ENCODE measurements around the gene ZSCAN25. TPM values are rescaled to one million over a fixed set of nuclear protein-coding genes. Genes with fewer than 3 reads are reported as not detected.
"Not testable (repeated sequence)": the region's sequence is repeated elsewhere in the genome, so short reads cannot be mapped to it uniquely, and the experiment has no call there.

ZSCAN25 gene
- total RNA-seq (2014; rRNA removed; shearing (Covaris generic)) = 11.7 and 12.1 TPM in 2 replicates

DNA sequence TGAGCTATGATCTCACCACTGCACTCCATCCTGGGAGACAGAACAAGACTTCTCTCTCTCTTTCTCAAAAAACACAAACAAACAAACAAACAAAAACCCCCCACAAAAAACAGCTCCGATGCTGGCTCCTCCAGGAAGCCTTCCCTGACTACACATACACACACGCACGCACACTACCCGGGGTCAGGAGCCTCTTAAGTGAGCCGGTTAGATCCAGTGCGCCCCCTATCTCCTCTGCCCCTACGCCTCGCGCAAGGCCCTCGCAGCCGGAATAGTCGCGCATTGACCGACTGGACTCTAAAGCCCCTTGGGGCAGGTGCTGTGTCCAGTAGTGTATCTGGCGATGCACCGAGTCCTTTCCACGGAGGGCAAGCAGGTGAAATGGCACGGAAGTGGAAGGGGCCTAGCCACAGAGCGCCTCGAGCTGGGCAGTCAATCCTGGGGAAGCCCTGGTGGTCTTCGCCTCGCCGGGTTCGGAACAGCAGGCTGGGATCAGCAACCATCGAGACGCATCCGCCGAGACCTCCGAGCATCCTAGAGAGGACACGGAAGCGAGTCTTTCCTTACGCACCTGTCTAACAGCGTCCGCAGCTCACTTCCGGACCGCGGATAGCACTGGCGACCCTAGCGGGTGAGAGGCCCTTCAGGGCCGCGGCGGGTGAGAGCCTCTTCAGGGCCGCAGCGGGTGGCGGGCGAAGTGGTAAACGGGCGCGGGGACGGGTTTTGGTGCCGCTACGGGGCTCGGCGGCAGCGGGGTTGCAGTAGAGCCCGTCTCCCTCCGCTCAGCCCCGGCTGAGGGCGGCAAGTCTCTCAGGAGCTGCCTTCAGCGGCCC is at the start of gene ZSCAN25:
Gene ZSCAN25, plus strand, starts transcription at position 588 of the 833 bp plus-strand sequence. CDS start 2,661 bp downstream, outside the sequence.
- peak; percentile 89 for DNase-seq (ENCODE audit: low spot score)

- not testable (repeated sequence) for DNase-seq (ENCODE audit: low spot score)
Measured at GRCh38 chr7:99568770-99569169, 48.0 kb upstream of the ZSCAN25 start.

- no peak for DNase-seq (ENCODE audit: low spot score)
Measured at GRCh38 chr7:99571768-99572167, 45.0 kb upstream of the ZSCAN25 start.

GRCh38 chr7:99573257-99573656 is 43.5 kb upstream of the ZSCAN25 start:
- no peak for DNase-seq (ENCODE audit: low spot score)

DNA sequence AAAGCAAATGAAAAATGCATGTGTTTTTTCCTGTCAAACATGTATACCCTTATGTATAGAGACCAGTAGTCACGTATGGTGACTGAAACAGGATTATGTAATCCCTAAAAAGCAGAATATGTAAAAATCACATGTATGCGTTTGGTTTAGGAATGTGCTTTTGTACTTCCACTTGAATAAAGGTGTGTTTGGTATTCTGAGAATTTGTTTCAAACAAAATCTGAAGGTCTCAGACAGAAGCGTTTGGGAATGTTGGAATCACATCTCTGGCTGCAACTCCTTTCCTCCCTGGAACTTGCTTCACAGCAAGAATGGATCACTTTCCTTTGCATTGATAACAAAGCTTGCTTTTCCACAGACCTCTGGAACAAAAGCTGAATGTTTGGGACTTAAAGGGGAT is 40.5 kb upstream of the ZSCAN25 start:
- no peak for DNase-seq (ENCODE audit: low spot score)

GRCh38 chr7:99579281-99579955 is 37.3 kb upstream of the ZSCAN25 start:
- no peak for DNase-seq (ENCODE audit: low spot score)

- no peak for DNase-seq (ENCODE audit: low spot score)
Measured at GRCh38 chr7:99579956-99580777, 36.6 kb upstream of the ZSCAN25 start.

GRCh38 chr7:99580778-99581332 is 35.9 kb upstream of the ZSCAN25 start:
- DNase-seq (ENCODE audit: low spot score) = not testable (repeated sequence)

GRCh38 chr7:99588868-99589267 is 27.9 kb upstream of the ZSCAN25 start:
- DNase-seq (ENCODE audit: low spot score) = no peak

GRCh38 chr7:99594948-99595745 is 21.6 kb upstream of the ZSCAN25 start:
- DNase-seq (ENCODE audit: low spot score) = no peak

DNA sequence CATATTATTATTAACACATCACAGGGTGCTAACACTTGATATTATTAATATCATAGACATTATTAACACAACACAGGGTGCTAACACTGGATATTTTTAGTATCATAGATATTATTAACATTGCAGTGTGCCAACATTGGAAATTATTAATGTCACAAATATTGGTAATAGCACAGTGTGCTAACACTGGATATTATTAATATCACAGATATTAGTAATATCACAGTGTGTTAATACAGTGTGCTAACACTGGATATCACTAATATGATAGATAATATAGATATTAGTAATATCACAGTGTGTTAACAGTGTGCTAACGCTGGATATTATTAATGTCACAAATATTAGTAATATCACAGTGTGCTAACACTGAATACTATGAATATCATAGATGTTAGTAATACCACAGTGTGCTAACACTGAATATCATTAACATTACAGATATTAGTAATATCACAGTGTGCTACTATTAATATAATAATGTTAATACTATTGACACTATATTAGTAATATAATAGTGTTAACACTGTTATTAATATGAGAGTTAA is 20.3 kb upstream of the ZSCAN25 start:
- DNase-seq (ENCODE audit: low spot score) = no peak

DNA sequence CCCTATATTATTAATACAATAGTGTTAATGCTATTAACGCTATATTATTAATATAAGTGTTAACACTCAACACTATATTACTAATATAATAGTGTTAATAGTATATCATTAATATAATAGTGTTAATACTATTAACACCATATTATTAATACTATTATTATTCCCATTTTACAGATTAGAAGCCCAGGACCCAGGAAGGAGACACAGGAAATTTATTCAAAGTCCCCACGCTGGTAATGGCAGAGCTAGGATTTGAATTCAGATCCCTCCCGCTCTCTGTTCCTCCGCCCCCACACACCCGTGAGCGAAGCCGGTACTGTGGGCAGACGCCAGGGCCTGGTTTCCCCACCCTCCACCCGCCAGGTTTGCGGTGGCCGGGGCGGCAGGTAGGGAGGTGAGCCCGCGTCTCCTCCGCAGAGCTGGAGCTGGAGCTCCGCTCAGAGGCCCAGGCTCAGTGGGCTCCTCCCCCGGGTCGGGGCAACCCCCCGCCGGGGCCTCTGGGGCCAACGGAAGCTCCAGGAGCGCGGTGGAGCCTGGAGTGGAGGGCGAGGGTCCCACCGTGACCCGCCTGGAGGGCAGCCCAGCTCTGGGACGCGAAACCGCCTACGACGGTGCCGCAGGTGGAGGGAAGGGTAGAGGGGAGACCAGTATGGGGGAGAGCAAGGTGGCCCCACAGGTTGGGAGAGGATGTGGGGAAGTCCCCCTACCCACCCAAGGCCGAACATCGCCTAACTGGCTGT is 18.8 kb upstream of the ZSCAN25 start, which contains the start of gene TMEM225B:
Gene TMEM225B, plus strand, starts transcription at position 506 of the 740 bp plus-strand sequence. CDS start 6,122 bp downstream, outside the sequence.
- no peak for DNase-seq (ENCODE audit: low spot score)

- no peak for DNase-seq (ENCODE audit: low spot score)
Measured at GRCh38 chr7:99599836-99600235, 16.9 kb upstream of the ZSCAN25 start.

DNA sequence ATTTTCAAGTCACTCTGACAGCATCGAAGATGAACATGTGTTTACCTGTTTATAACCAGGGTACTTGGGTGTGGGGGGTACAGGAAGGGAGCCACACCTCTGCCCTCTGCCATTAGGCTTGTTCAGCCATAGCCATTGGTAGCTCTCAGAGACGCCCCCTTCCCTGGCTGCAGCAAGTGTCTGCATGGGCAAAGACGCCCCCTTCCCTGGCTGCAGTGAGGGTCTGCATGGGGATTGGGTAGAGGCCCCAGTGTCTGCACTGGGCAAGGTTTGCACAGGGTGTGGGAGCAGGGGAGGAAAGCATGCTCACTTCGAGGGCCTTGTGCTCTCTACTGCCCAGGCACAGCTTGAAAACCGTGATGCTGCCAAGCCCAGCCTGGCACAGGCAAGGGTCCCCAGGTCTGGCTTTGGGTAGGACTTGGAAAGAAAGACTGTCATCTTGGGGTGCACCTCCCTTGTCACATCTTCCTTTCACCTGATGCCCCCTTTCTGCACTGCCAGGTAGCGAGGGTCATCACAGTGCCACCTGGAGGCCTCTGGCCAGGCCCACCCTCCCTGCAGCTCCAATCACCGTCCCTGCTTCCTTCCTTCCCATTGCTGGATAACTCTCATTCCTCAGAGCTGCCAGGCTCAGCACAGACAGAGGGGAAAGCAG is 15.0 kb upstream of the ZSCAN25 start:
- no peak for DNase-seq (ENCODE audit: low spot score)

DNA sequence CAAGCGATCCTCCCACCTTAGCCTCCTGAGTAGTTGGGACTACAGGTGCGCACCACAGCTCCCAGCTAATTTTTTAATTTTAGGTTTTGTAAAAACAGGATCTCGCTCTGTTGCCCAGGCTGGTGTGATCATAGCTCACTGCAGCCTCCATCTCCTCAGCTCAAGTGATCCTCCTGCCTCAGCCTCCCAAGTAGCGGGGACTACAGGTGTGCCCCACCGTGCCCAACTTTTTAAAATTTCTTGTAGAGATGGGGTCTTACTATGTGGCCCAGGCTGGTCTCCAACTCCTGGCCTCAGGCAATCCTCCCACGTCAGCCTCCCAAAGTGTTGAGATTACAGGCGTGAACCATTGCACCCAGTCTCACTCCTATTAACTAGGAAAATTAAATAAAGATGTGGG is 11.2 kb upstream of the ZSCAN25 start:
- no peak for DNase-seq (ENCODE audit: low spot score)

DNA sequence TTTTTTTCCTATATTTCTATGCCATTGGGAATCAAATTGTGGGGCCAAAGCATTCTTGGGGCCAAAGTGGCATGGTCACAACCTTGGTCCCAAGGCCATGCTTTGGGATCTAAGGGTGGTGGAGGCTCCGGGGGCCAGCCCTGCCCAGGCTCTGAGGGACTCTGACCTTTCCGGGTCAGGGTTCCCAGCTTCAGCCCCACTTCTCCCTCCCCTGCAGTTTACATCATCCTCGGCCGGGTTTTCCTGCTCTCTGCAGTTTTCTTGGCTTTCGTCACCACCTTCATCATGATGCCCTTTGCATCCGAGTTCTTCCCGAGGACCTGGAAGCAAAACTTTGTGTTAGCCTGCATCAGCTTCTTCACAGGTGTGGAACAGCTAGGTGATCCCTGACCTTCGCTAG is 10.2 kb upstream of the ZSCAN25 start:
- DNase-seq (ENCODE audit: low spot score) = no peak

DNA sequence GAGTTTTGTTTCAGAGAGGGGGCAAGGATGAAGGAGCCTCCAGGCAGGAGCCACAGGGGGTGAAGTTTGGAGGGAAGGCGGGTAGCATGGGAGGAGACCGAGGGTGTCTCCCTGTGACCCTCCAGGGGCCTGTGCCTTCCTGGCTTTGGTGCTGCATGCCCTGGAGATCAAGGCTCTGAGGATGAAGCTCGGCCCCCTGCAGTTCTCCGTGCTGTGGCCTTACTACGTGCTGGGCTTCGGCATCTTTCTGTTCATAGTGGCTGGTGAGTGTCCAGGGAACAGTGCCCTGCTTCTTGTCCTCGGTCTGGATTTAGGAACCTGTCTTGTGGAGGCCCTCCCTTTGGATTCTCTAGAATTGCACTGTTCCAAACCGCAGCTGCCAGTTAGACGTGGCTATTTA is 9.2 kb upstream of the ZSCAN25 start:
- no peak for DNase-seq (ENCODE audit: low spot score)

DNA sequence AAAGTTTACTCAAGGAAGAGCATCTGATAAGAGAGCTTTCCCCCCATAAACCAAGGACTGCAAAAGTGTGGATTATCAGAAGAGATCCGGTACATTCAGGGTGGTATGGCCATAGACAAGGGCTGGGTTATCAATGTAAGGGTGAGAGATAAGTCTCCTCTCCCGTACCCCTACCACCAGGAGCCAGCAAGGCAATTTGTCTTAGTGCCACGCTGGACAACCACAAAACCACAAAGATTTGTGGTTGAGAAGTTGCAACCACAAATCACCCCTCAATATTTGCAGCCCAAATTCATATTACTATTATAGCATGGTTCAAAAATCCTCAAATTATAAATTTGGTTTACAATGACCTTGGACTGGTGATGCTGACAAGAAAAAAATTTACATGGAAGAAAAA is 2.3 kb upstream of the ZSCAN25 start:
- no peak for DNase-seq (ENCODE audit: low spot score)

DNA sequence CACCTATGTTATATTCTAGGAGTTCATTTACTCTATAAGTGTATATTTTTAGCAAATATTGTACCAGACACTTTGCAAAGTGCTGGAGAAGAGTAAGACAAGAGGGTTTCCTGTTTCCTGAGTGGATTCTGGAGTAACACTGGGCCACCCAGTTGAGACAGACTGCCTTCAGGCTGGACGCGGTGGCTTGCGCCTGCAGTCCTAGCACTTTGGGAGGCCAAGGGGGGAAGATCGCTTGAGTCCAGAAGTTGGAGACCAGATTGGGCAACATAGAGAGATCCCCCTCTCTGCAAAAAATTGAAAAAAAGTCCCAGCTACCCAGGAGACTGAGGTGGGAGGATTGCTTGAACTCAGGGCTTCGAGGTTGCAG is 772 bp upstream of the ZSCAN25 start:
- DNase-seq (ENCODE audit: low spot score) = no peak

All from A172 (cell line).